Activated CD4-positive, alpha-beta T cell treated with anti-CD3 and anti-CD28 coated beads, Interleukin-2, amount 10 ng/mL, durations not matched to agents 7 days and 5 days (primary cell): Measurements from ENCODE around the gene THBS1. TPM values are rescaled to one million over a fixed set of nuclear protein-coding genes. Genes with fewer than 3 reads are reported as not detected.

ENCODE experiments used
- CTCF ChIA-PET: fragments of 350-600 bp; sonication (Branson Sonifier 250); formaldehyde crosslinking; loops from one replicate; lab custom pipeline; 2021; ENCODE audit warnings: antibody characterized with exemption; lab: Charles Lee
- POLR2A ChIA-PET: fragments of 350-600 bp; sonication (Branson Sonifier 250); formaldehyde crosslinking; loops from one replicate; lab custom pipeline; 2021; ENCODE audit warnings: antibody characterized with exemption; lab: Charles Lee
- DNase-seq: peaks from one replicate; pipeline ENCODE4 v3.0.0-alpha.2; 2020
- H3K27ac Mint-ChIP-seq: one replicate; pipeline ENCODE4 v1.8.0; 2021; ENCODE audit warnings: mild to moderate bottlenecking, moderate library complexity, mixed read lengths
- H3K27me3 Mint-ChIP-seq: one replicate; pipeline ENCODE4 v1.8.0; 2021; ENCODE audit warnings: mixed read lengths
- H3K36me3 Mint-ChIP-seq: one replicate; pipeline ENCODE4 v1.8.0; 2021; ENCODE audit warnings: low read depth, mixed read lengths
- H3K4me1 Mint-ChIP-seq: one replicate; pipeline ENCODE4 v1.8.0; 2021; ENCODE audit warnings: mixed read lengths
- H3K4me3 Mint-ChIP-seq: one replicate; pipeline ENCODE4 v1.8.0; 2021; ENCODE audit warnings: mild to moderate bottlenecking, moderate library complexity, mixed read lengths
- H3K9me3 Mint-ChIP-seq: one replicate; pipeline ENCODE4 v1.8.0; 2021; ENCODE audit warnings: mixed read lengths
- total RNA-seq, 2 experiments: library from RNA; stranded (reverse); gene quantifications; one replicate each; pipeline ENCODE4 v1.2.3, GENCODE V29; 2021

The THBS1 gene
- total RNA-seq, result 1 to 10 TPM in 1 of 2 experiments, under 1 TPM in 1; 0.40 to 1.1 TPM

- Mint-ChIP-seq H3K4me1 (peaks cover 27% of the 10 kb centered on the region), H3K27me3 (peaks cover 65% of the 10 kb centered on the region), H3K36me3 (peaks cover 3% of the 10 kb centered on the region), H3K27ac (no peak within 1 kb of the TSS), H3K9me3 (no peaks in the 10 kb centered on the region), H3K4me3 (peak within 1 kb of the TSS; percentile 65)
- DNase-seq, result peak; percentile 13
- ChIA-PET POLR2A (no interaction called here), CTCF (interaction anchor here (0.7 to 2.2 kb wide), 17 partner anchors 8 to 876 kb away, joined by 3 to 12 read pairs (median 3); no protein-coding TSS in a partner anchor)
Measured at GRCh38 chr15:39580485-39581241, at the start of gene THBS1. Gene THBS1, plus strand, starts transcription at chr15:39581079. Its CDS starts 779 bp downstream, at chr15:39581858.

GRCh38 chr15:39534996-39535395 is 45.9 kb upstream of the THBS1 start:
- no peaks in the 10 kb centered on the region for H3K36me3 Mint-ChIP-seq
- no peaks in the 10 kb centered on the region for H3K9me3 Mint-ChIP-seq
- DNase-seq, result no peak
- H3K4me1 Mint-ChIP-seq, result no peaks in the 10 kb centered on the region
- H3K4me3 Mint-ChIP-seq, result no peak overlapping the region
- CTCF ChIA-PET, result no interaction called here
- POLR2A ChIA-PET, result no interaction called here
- H3K27ac Mint-ChIP-seq, result no peak overlapping the region
- peaks cover 6% of the 10 kb centered on the region for H3K27me3 Mint-ChIP-seq

- ChIA-PET POLR2A (no interaction called here), CTCF (no interaction called here)
- Mint-ChIP-seq H3K36me3 (no peaks in the 10 kb centered on the region), H3K4me3 (no peak overlapping the region), H3K27ac (no peak overlapping the region), H3K4me1 (no peaks in the 10 kb centered on the region), H3K9me3 (no peaks in the 10 kb centered on the region), H3K27me3 (peaks cover 6% of the 10 kb centered on the region)
- no peak for DNase-seq
Measured at GRCh38 chr15:39535466-39535865, 45.4 kb upstream of the THBS1 start.

- CTCF ChIA-PET, result no interaction called here
- H3K4me1 Mint-ChIP-seq, result no peaks in the 10 kb centered on the region
Measured at GRCh38 chr15:39538936-39539335, 41.9 kb upstream of the THBS1 start.

GRCh38 chr15:39539466-39539865 is 41.4 kb upstream of the THBS1 start:
- no peaks in the 10 kb centered on the region for H3K9me3 Mint-ChIP-seq
- no peak overlapping the region for H3K4me3 Mint-ChIP-seq
- H3K27ac Mint-ChIP-seq, result no peak overlapping the region
- H3K36me3 Mint-ChIP-seq, result no peaks in the 10 kb centered on the region
- POLR2A ChIA-PET, result no interaction called here
- H3K27me3 Mint-ChIP-seq, result no peaks in the 10 kb centered on the region
- DNase-seq, result no peak
- CTCF ChIA-PET, result no interaction called here
- no peaks in the 10 kb centered on the region for H3K4me1 Mint-ChIP-seq

More at GRCh38 chr15:39538936-39539335, 41.9 kb upstream of the THBS1 start:
- H3K4me3 Mint-ChIP-seq, result no peak overlapping the region
- H3K27ac Mint-ChIP-seq, result no peak overlapping the region
- H3K36me3 Mint-ChIP-seq, result no peaks in the 10 kb centered on the region
- DNase-seq, result no peak
- POLR2A ChIA-PET, result no interaction called here
- no peaks in the 10 kb centered on the region for H3K9me3 Mint-ChIP-seq
- H3K27me3 Mint-ChIP-seq, result no peaks in the 10 kb centered on the region

GRCh38 chr15:39539973-39540558 is 40.8 kb upstream of the THBS1 start:
- DNase-seq, result no peak
- Mint-ChIP-seq H3K27me3 (no peaks in the 10 kb centered on the region), H3K27ac (no peak overlapping the region), H3K36me3 (no peaks in the 10 kb centered on the region), H3K9me3 (peaks cover 3% of the 10 kb centered on the region), H3K4me3 (no peak overlapping the region), H3K4me1 (no peaks in the 10 kb centered on the region)
- POLR2A ChIA-PET, result no interaction called here
- CTCF ChIA-PET, result no interaction called here

GRCh38 chr15:39542385-39543065 is 38.4 kb upstream of the THBS1 start:
- Mint-ChIP-seq H3K4me3 (no peak overlapping the region), H3K4me1 (no peaks in the 10 kb centered on the region), H3K9me3 (peaks cover 7% of the 10 kb centered on the region), H3K36me3 (no peaks in the 10 kb centered on the region), H3K27me3 (peaks cover 8% of the 10 kb centered on the region), H3K27ac (no peak overlapping the region)
- DNase-seq, result no peak
- ChIA-PET CTCF (no interaction called here), POLR2A (no interaction called here)

- peaks cover 7% of the 10 kb centered on the region for H3K9me3 Mint-ChIP-seq
- H3K4me1 Mint-ChIP-seq, result no peaks in the 10 kb centered on the region
- ChIA-PET CTCF (no interaction called here), POLR2A (no interaction called here)
- no peaks in the 10 kb centered on the region for H3K36me3 Mint-ChIP-seq
- DNase-seq, result no peak
- H3K27me3 Mint-ChIP-seq, result peaks cover 8% of the 10 kb centered on the region
- no peak overlapping the region for H3K4me3 Mint-ChIP-seq
- H3K27ac Mint-ChIP-seq, result no peak overlapping the region
Measured at GRCh38 chr15:39543651-39544050, 37.2 kb upstream of the THBS1 start.

GRCh38 chr15:39546842-39547241 is 34.0 kb upstream of the THBS1 start:
- CTCF ChIA-PET, result interaction anchor here (0.9 kb wide), 1 partner anchor 376 kb away, joined by 5 read pairs; no protein-coding TSS in a partner anchor
- Mint-ChIP-seq H3K27ac (no peak overlapping the region), H3K9me3 (peaks cover 7% of the 10 kb centered on the region), H3K4me3 (no peak overlapping the region), H3K4me1 (no peaks in the 10 kb centered on the region), H3K36me3 (no peaks in the 10 kb centered on the region), H3K27me3 (peaks cover 13% of the 10 kb centered on the region)
- POLR2A ChIA-PET, result no interaction called here
- DNase-seq, result no peak

GRCh38 chr15:39548561-39548960 is 32.3 kb upstream of the THBS1 start:
- POLR2A ChIA-PET, result no interaction called here
- Mint-ChIP-seq H3K4me3 (no peak overlapping the region), H3K4me1 (no peaks in the 10 kb centered on the region), H3K27ac (no peak overlapping the region), H3K9me3 (peaks cover 7% of the 10 kb centered on the region), H3K36me3 (no peaks in the 10 kb centered on the region), H3K27me3 (peaks cover 13% of the 10 kb centered on the region)
- CTCF ChIA-PET, result no interaction called here
- DNase-seq, result no peak

- Mint-ChIP-seq H3K27ac (no peak overlapping the region), H3K4me3 (no peak overlapping the region), H3K27me3 (peaks cover 13% of the 10 kb centered on the region), H3K4me1 (peaks cover 3% of the 10 kb centered on the region), H3K9me3 (peaks cover 4% of the 10 kb centered on the region), H3K36me3 (no peaks in the 10 kb centered on the region)
- CTCF ChIA-PET, result no interaction called here
- POLR2A ChIA-PET, result no interaction called here
- DNase-seq, result no peak
Measured at GRCh38 chr15:39549912-39550311, 31.0 kb upstream of the THBS1 start.

- Mint-ChIP-seq H3K4me3 (no peak overlapping the region), H3K36me3 (no peaks in the 10 kb centered on the region), H3K27ac (no peak overlapping the region), H3K9me3 (no peaks in the 10 kb centered on the region), H3K27me3 (peaks cover 10% of the 10 kb centered on the region), H3K4me1 (peaks cover 3% of the 10 kb centered on the region)
- POLR2A ChIA-PET, result no interaction called here
- CTCF ChIA-PET, result no interaction called here
- no peak for DNase-seq
Measured at GRCh38 chr15:39551476-39551875, 29.4 kb upstream of the THBS1 start.

- H3K27ac Mint-ChIP-seq, result no peak overlapping the region
- peaks cover 3% of the 10 kb centered on the region for H3K4me1 Mint-ChIP-seq
- DNase-seq, result no peak
- H3K4me3 Mint-ChIP-seq, result no peak overlapping the region
- H3K9me3 Mint-ChIP-seq, result no peaks in the 10 kb centered on the region
- POLR2A ChIA-PET, result no interaction called here
- H3K36me3 Mint-ChIP-seq, result no peaks in the 10 kb centered on the region
- CTCF ChIA-PET, result no interaction called here
- H3K27me3 Mint-ChIP-seq, result peaks cover 5% of the 10 kb centered on the region
Measured at GRCh38 chr15:39552556-39552955, 28.3 kb upstream of the THBS1 start.
